ENCODE data around the gene HCN2. TPM values are rescaled to one million over a fixed set of nuclear protein-coding genes. Genes with fewer than 3 reads are reported as not detected.

HCN2 gene
- total and polyA plus RNA-seq, 10 of the 15 experiments (the other 5 are each of a cell fraction or from before 2014, with no cell fraction given): 0.01 to 0.54 (median 0.08) TPM; not detected in 4

DNA sequence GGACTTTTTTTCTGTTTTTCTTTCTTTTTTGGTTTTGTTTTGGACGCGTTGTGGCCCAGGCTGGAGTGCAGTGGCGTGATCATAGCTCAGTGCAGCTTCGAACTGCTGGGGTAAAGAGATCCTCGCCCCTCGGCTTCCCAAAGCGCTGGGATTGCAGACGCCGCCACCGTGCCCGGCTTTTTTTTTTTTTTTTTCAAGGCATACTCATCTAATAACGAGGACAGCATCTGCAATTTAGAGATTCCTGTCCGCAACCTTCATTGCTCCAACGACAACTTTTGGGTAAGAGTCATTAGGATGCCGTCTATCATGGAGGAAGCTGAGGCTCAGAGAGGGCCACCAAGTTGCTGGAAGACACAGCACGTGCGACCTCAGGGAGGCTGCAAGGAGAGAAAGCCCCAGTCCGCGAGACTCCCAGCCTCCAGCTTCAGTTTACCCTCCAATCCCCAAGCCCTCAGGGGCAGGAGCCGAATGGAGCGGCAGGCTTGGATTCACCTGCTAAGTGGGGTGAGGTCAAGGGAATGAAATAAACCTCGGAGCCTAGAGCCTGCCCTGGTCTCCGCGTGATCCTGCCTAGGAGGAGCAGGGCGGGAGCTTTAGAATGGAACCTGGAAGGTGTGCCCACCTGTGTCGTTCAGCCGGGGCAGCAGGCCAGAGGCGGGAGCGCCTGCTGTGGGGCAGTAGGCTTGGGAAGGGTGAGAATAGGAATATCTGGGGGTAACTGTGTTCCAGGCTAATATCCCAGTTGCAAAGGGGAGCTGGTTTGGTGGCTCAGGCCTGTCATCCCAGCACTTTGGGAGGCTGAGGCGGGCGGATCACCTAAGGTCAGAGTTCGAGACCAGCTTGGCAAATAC lies 44.3 kb downstream of the HCN2 start:
- Histone ChIP-seq H3K4me1 (ENCODE audit: control insufficient read depth, insufficient read depth, low read length) (peaks cover 34% of the 10 kb centered on the region), H3K27me3 (replicated peaks in 1 of 2; ENCODE audit: control insufficient read depth in 2 of 2, insufficient read depth in 2 of 2, low read length in 1 of 2) (no peaks in the 10 kb centered on the region), H3K79me2 (ENCODE audit: control insufficient read depth, insufficient read depth, low read length) (peaks cover 16% of the 10 kb centered on the region), H2AFZ (ENCODE audit: control insufficient read depth, low read depth, low read length) (peak overlapping the region; percentile 81), H3K9me3 (replicated peaks; ENCODE audit: control insufficient read depth, insufficient read depth, low read length) (no peaks in the 10 kb centered on the region), H4K20me1 (ENCODE audit: control insufficient read depth, insufficient read depth) (no peaks in the 10 kb centered on the region), H3K27ac (ENCODE audit: control insufficient read depth, insufficient read depth) (peak overlapping the region; percentile 52; the same call in 1 of the 2 replicates), H3K4me3 (peak overlapping the region; percentile 72), H3K36me3 (ENCODE audit: control insufficient read depth in 2 of 2, insufficient read depth in 2 of 2, low read length in 1 of 2) (no peaks in the 10 kb centered on the region; a peak in 1 of 4 replicates), H3K4me2 (ENCODE audit: control insufficient read depth, insufficient read depth) (peak overlapping the region; percentile 96), H3K9ac (ENCODE audit: control insufficient read depth, insufficient read depth, low read length) (peak overlapping the region; percentile 70)
- ChIA-PET RAD21 (ENCODE audit: unreplicated experiment) (no interaction called here), CTCF (interaction anchor here (0.7 to 1.6 kb wide), 3 partner anchors 29 to 109 kb away, joined by 3 read pairs; partner anchors contain the start of gene RNF126), SMC1A (ENCODE audit: uncharacterized antibody, unreplicated experiment) (interaction anchor here (0.8 kb wide), 1 partner anchor 126 kb away, joined by 3 read pairs; no protein-coding TSS in a partner anchor), POLR2A (interaction anchor here (0.7 to 2.8 kb wide), 6 partner anchors 21 to 434 kb away, joined by 3 to 7 read pairs (median 4); partner anchors contain the start of genes RNF126 and RNU6-9)
- intact Hi-C loops (cut with micrococcal nuclease; ENCODE audit: unreplicated experiment): loop anchor here (5.0 kb wide), 1 partner anchor 62 kb away; the partner anchor contains the start of gene BSG
- DNase-seq (ENCODE audit: low read depth, low spot score) (no peak), ATAC-seq (no peak), FAIRE-seq (no peak)
- in situ Hi-C loops (cut with MboI): no loop called here
- BruUV-seq (replicated peaks): no TSS peak
- WGBS (ENCODE audit: insufficient coverage, insufficient replicate concordance, low lambda C conversion rate, missing lambda C conversion rate): 35% methylated on average over 32 of the region's 32 CpGs
- TF ChIP-seq, protein P1, sequence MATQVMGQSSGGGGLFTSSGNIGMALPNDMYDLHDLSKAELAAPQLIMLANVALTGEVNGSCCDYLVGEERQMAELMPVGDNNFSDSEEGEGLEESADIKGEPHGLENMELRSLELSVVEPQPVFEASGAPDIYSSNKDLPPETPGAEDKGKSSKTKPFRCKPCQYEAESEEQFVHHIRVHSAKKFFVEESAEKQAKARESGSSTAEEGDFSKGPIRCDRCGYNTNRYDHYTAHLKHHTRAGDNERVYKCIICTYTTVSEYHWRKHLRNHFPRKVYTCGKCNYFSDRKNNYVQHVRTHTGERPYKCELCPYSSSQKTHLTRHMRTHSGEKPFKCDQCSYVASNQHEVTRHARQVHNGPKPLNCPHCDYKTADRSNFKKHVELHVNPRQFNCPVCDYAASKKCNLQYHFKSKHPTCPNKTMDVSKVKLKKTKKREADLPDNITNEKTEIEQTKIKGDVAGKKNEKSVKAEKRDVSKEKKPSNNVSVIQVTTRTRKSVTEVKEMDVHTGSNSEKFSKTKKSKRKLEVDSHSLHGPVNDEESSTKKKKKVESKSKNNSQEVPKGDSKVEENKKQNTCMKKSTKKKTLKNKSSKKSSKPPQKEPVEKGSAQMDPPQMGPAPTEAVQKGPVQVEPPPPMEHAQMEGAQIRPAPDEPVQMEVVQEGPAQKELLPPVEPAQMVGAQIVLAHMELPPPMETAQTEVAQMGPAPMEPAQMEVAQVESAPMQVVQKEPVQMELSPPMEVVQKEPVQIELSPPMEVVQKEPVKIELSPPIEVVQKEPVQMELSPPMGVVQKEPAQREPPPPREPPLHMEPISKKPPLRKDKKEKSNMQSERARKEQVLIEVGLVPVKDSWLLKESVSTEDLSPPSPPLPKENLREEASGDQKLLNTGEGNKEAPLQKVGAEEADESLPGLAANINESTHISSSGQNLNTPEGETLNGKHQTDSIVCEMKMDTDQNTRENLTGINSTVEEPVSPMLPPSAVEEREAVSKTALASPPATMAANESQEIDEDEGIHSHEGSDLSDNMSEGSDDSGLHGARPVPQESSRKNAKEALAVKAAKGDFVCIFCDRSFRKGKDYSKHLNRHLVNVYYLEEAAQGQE (IDR thresholded peaks at IDR 0.05; ENCODE audit: low read depth, low read length): no peak
- no peak for TF ChIP-seq NR2C2 (IDR thresholded peaks at IDR 0.05; ENCODE audit: borderline replicate concordance, control insufficient read depth, insufficient read length, low read depth)
- TF ChIP-seq SIN3A (IDR thresholded peaks at IDR 0.05; ENCODE audit: low read depth, low read length): peak; percentile 8; the same call in 1 of the 2 replicates
- TF ChIP-seq, protein P2, sequence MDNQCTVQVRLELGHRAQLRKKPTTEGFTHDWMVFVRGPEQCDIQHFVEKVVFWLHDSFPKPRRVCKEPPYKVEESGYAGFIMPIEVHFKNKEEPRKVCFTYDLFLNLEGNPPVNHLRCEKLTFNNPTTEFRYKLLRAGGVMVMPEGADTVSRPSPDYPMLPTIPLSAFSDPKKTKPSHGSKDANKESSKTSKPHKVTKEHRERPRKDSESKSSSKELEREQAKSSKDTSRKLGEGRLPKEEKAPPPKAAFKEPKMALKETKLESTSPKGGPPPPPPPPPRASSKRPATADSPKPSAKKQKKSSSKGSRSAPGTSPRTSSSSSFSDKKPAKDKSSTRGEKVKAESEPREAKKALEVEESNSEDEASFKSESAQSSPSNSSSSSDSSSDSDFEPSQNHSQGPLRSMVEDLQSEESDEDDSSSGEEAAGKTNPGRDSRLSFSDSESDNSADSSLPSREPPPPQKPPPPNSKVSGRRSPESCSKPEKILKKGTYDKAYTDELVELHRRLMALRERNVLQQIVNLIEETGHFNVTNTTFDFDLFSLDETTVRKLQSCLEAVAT (IDR thresholded peaks at IDR 0.05): peak; percentile 35; the same call in 1 of the 2 replicates
- TF ChIP-seq SMC3 (IDR thresholded peaks at IDR 0.05; ENCODE audit: borderline replicate concordance, low read length): no peak
- 0 out of 2 replicates have a peak, but pooled peaks have one; percentile 0 for TF ChIP-seq ESRRA (IDR thresholded peaks at IDR 0.05; ENCODE audit: low read length)
- no peak for TF ChIP-seq IKZF1 (conservative IDR thresholded peaks at IDR 0.05)
- TF ChIP-seq BHLHE40 (IDR thresholded peaks at IDR 0.05; ENCODE audit: borderline replicate concordance in 1 of 2, low read depth in 2 of 2, low read length in 1 of 2): peak in 1 of 2 experiments; percentile 6; a peak in 1 of 4 replicates
- TF ChIP-seq TBL1XR1 (IDR thresholded peaks at IDR 0.05; ENCODE audit: low read depth, low read length): no peak
- no peak for TF ChIP-seq CBX5 (IDR thresholded peaks at IDR 0.05; ENCODE audit: low read depth)
- 0 out of 4 replicates have a peak, but pooled peaks of 1 of the 2 experiments have one; percentile 18 for TF ChIP-seq IKZF2 (IDR thresholded peaks at IDR 0.05)
- TF ChIP-seq HDGF (IDR thresholded peaks at IDR 0.05): 0 out of 2 replicates have a peak, but pooled peaks have one; percentile 43
- no peak for TF ChIP-seq YBX1 (IDR thresholded peaks at IDR 0.05)
- TF ChIP-seq ZNF384 (IDR thresholded peaks at IDR 0.05; ENCODE audit: borderline replicate concordance, low read depth, low read length): peak; percentile 62
- no peak for TF ChIP-seq MYB (IDR thresholded peaks at IDR 0.05; ENCODE audit: borderline replicate concordance, low read depth, low read length)
- TF ChIP-seq KAT2A (conservative IDR thresholded peaks at IDR 0.05; ENCODE audit: control insufficient read depth, low read depth, low read length): no peak
